HG03520 (cell line): ENCODE results near the gene MEGF10.
"Not testable (repeated sequence)": the region's sequence is repeated elsewhere in the genome, so short reads cannot be mapped to it uniquely, and the experiment has no call there.

Experiments
- ATAC-seq: cut with Tn5 transposase; IDR thresholded peaks from one replicate; pipeline ENCODE4 v1.9.1; 2021; ENCODE audit warnings: mild to moderate bottlenecking, moderate library complexity; ENCODE audit not compliant: unreplicated experiment

MEGF10 gene

GRCh38 chr5:127290019-127290945 lies at the start of gene MEGF10:
TSS of gene MEGF10 (plus strand) at chr5:127290796. CDS start at chr5:127331309, 40,513 bp downstream.
- ATAC-seq = no peak

- no peak for ATAC-seq
These were observed 47.6 kb upstream of the MEGF10 start for GRCh38 chr5:127243011-127243410.

- no peak for ATAC-seq
These were observed 35.8 kb upstream of the MEGF10 start for GRCh38 chr5:127254729-127255284.

- ATAC-seq = no peak
These were observed 33.6 kb upstream of the MEGF10 start for GRCh38 chr5:127256886-127257597.

DNA sequence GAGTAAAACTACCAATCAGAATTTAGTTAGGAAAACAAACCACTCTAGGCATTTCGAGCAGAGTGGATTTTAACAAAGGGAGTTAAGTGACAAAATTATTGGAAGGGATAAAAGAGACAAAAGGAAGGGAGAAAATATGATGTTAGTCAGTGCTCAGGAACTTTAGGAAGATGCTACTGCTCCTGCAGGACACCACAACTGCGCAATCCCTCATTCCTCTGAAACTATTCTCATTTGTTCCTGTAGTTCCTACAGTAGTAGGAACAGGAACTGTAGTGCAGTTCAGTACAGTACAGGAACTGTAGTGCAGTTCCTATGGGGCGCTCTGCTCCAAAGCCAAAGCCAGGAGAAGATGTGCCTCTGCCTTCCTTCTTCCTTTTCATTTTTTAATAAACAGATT lies 29.9 kb upstream of the MEGF10 start:
- no peak for ATAC-seq

DNA sequence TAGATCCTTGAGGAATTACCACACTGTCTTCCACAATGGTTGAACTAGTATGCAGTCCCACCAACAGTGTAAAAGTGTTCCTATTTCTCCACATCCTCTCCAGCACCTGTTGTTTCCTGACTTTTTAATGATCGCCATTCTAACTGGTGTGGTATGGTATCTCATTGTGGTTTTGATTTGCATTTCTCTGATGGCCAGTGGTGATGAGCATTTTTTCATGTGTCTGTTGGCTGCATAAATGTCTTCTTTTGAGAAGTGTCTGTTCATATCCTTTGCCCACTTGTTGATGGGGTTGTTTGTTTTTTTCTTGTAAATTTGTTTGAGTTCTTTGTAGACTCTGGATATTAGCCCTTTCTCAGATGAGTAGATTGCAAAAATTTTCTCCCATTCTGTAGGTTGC lies 25.1 kb upstream of the MEGF10 start:
- ATAC-seq = not testable (repeated sequence)

GRCh38 chr5:127268342-127268741 lies 22.3 kb upstream of the MEGF10 start:
- not testable (repeated sequence) for ATAC-seq

DNA sequence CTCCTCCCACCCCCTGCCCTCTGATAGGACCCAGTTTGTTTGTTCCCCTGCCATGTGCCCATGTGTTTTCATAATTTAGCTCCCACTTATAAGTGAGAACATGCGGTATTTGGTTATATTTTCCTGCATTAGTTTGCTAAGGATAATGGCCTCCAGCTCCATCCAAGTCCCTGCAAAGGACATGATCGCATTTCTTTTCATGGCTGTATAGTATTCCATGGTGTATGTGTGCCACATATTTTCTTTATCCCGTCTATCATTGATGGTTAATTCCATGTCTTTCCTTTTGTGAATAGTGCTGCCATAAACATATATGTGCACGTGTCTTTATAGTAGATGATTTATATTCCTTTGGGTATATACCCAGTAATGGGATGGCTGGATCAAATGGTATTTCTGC lies 19.9 kb upstream of the MEGF10 start:
- ATAC-seq = not testable (repeated sequence)

GRCh38 chr5:127275641-127276193 lies 14.9 kb upstream of the MEGF10 start:
- ATAC-seq = no peak

GRCh38 chr5:127280491-127281220 lies 9.9 kb upstream of the MEGF10 start:
- ATAC-seq = no peak

DNA sequence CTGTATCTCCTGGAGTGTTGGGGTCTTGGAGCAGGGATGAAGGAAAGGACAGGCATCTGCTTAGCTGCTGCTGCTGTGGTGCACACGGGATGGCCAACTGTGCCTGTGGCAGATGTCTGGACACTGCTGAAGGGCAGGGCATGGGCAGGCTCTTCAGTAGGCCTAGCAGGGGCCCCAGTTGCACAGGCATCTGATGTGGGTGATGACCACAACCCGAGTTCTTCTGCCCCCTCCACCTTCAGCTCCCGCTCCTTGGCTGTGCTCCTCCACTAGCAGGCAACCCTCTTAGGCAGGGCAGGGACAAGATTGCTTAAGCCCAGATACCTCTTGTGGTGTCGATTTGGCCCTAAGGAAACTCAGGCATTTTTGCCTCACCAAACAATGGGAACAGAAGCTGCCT lies 9.0 kb upstream of the MEGF10 start:
- ATAC-seq = no peak

- no peak for ATAC-seq
These were observed 1.9 kb upstream of the MEGF10 start for GRCh38 chr5:127288676-127289075.

DNA sequence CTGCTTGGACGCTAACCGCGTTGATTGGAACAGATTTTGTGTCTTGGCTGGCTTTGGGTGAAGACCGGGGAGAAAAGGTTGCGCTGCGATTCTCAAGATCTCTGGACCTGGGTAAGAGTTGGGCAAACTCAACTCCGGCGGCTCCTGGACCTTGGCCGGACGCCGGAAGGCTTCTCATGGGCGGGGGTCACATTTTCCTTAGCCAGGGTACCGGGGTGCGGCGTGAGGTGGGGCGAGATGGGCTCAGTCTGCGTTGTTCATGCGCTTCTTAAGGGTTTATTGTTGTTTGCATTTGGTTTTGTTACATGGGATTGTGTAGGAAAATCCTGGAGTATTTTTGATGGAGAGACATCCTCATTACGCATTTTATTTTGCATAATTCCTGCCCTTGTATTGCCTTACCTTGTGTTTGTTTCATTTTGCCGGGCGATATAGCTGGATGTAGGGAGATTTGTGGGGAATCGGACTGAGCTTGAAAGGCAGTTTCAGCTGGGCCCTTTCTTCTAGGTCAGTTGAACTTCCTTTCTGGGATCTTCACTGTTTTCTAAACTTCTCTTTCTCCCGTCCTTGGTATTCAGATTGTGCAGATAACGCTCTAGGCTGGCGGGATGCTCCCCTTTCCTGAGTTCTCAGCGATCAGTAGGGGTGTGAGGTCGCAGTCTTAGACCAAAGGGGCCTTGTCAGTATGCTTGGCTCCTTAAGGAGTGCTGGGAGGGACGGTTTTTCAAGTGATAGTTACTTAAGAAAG lies 524 bp downstream of the MEGF10 start:
- no peak for ATAC-seq

GRCh38 chr5:127292030-127292735 lies 1.6 kb downstream of the MEGF10 start:
- ATAC-seq = no peak

- ATAC-seq = no peak
These were observed 2.8 kb downstream of the MEGF10 start for GRCh38 chr5:127293373-127293772.

DNA sequence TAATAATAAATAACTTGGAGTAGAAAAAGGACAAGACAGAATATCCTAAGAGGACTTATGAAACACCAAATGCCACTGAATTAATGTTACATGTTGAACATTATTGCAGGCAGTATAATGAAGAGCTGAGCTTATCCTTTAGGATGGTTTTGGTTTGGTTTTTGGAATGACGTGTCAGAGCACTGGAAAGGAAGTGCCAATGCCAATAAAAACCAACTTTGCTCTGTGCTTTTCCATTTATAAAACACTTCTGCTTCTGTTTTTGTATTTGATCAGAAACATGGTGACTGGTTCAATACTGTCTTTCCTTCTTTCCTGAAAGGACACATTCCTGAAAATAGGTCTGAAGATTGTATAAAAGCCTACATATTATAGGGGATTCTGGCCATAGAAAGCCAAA lies 4.2 kb downstream of the MEGF10 start:
- no peak for ATAC-seq

DNA sequence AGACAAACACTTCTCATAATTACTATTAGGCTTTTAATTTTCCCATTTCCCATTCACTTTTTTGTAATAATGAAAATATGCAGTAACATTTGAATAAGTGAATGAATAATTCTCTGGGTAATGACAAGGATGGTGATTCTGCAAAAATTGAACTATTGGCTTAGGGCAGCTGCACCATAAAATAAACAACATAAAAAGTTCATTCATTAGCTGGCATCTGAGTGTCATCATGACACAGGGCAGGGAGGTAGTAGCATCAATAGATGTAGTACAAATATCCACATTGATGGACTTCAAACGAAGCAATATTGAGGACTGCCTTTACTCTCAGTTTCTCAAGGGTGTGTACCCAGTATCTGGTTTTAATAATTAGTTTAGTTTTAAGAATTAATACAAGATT lies 4.9 kb downstream of the MEGF10 start:
- no peak for ATAC-seq

DNA sequence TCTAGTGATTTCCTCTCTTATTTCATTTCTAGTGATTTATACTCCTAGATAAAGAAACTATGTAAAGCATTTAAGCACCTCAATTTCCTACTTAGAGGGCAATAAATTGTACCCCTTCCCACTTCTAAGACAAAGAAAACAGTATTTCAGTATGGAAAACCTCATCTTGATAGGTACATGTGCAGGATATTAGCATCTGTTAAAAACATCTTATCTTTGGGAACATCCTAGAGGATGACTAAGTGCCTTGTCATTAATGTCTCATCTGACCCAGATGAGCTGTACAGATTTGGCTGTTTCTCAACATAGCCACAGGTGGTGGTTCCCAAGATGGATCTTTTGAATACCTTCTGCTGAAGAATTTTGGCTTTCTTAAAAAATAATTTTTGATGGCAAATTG lies 5.7 kb downstream of the MEGF10 start:
- no peak for ATAC-seq

- ATAC-seq = not testable (repeated sequence)
These were observed 6.3 kb downstream of the MEGF10 start for GRCh38 chr5:127296894-127297293.
